Measurements from ENCODE around the gene HPCAL1.

Gene HPCAL1

DNA sequence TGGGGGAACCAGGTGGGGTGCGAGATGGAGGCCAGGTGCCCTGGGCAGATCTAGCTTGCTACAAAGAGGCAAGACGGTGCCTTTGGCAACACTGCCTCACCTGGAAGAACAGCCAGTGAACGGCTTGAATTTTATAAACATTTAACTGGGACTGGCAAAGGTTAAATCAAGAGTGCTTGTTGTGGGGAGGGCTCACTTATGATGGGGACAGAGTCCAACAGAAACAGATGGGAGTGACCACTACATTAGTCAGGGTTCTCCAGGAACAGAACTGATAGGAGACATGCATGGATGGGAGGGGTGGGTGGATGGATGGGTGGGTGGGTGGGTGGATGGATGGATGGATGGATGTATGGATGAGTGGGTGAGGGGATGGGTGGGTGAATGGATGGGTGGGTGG, 126.2 kb downstream of the HPCAL1 start:
- Histone ChIP-seq H3K27me3 (ENCODE audit: control insufficient read depth, insufficient read depth, low read length) (peaks cover 12% of the 10 kb centered on the region), H3K4me3 (ENCODE audit: low read length) (no peak overlapping the region), H3K4me1 (ENCODE audit: control insufficient read depth, low read depth, low read length) (no peaks in the 10 kb centered on the region), H3K27ac (ENCODE audit: low read length) (no peak overlapping the region), H3K36me3 (ENCODE audit: control insufficient read depth, low read depth, low read length) (no peaks in the 10 kb centered on the region), H3K9me3 (ENCODE audit: control insufficient read depth, low read depth, low read length) (no peaks in the 10 kb centered on the region), H3K9ac (ENCODE audit: low read length) (no peak overlapping the region)

DNA sequence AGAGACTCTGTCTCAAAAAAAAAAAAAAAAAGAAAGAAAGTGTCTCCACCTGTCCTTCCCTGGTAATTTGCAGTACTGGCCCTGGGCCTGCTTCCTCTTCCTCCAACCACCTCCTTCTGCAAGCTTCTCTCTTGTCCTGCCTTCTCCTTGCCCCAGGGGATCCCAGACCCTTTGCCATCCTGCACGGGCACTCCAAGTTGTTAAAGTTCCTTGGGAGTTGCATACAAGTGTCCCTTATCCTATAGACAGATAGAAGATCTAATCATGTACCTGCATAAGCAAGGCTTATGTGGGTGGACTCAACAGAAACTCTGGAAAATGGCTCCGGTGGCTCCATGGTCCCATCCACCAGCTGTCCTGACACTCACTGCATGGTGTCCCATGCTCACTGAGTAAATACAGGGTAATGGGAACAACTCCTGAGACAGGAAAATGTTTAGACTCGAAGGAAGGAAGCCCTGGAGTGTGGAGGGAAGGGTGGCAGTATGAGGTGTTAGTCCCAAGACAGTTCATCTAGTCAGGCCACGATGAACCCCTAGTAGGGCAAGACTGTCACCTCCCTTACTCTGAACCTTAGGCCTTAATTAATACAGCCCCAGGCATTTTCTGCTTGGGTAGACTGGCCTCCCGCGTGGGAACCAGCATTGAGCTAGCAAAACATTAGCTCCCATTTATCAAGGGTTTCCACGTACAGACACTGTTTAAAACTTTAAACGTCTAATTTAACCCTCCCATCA, 128.3 kb downstream of the HPCAL1 start:
- H3K4me3 ChIP-seq (ENCODE audit: low read length) = no peak overlapping the region
- H3K4me1 ChIP-seq (ENCODE audit: control insufficient read depth, low read depth, low read length) = no peaks in the 10 kb centered on the region
- no peaks in the 10 kb centered on the region for H3K9me3 ChIP-seq (ENCODE audit: control insufficient read depth, low read depth, low read length)
- H3K27me3 ChIP-seq (ENCODE audit: control insufficient read depth, insufficient read depth, low read length) = peaks cover 12% of the 10 kb centered on the region
- no peak overlapping the region for H3K27ac ChIP-seq (ENCODE audit: low read length)
- no peaks in the 10 kb centered on the region for H3K36me3 ChIP-seq (ENCODE audit: control insufficient read depth, low read depth, low read length)
- H3K9ac ChIP-seq (ENCODE audit: low read length) = no peak overlapping the region

DNA sequence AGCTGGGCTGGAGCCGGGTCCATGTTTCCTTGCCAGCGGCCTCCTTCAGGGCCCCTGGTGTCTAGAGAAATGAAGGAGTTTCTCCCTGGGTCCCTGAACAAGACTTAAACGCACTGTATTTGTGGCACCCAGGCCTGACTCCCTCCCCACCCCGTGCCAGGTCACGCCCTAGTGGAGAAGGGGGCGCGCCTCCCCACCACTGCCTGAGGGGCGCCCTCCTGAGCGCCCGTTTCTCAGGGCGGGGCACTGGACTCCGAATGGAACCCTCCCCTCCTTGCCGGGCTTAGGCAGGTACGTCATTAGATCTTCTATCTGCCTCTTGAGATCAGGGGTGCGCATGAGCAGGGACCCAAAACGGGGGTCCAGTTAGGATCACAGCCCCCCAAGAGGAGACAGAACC, 129.1 kb downstream of the HPCAL1 start:
- Histone ChIP-seq H3K36me3 (ENCODE audit: control insufficient read depth, low read depth, low read length) (no peaks in the 10 kb centered on the region), H3K4me3 (ENCODE audit: low read length) (peak overlapping the region; percentile 35), H3K9ac (ENCODE audit: low read length) (no peak overlapping the region), H3K27me3 (ENCODE audit: control insufficient read depth, insufficient read depth, low read length) (peaks cover 12% of the 10 kb centered on the region), H3K4me1 (ENCODE audit: control insufficient read depth, low read depth, low read length) (no peaks in the 10 kb centered on the region), H3K9me3 (ENCODE audit: control insufficient read depth, low read depth, low read length) (no peaks in the 10 kb centered on the region), H3K27ac (ENCODE audit: low read length) (no peak overlapping the region)

DNA sequence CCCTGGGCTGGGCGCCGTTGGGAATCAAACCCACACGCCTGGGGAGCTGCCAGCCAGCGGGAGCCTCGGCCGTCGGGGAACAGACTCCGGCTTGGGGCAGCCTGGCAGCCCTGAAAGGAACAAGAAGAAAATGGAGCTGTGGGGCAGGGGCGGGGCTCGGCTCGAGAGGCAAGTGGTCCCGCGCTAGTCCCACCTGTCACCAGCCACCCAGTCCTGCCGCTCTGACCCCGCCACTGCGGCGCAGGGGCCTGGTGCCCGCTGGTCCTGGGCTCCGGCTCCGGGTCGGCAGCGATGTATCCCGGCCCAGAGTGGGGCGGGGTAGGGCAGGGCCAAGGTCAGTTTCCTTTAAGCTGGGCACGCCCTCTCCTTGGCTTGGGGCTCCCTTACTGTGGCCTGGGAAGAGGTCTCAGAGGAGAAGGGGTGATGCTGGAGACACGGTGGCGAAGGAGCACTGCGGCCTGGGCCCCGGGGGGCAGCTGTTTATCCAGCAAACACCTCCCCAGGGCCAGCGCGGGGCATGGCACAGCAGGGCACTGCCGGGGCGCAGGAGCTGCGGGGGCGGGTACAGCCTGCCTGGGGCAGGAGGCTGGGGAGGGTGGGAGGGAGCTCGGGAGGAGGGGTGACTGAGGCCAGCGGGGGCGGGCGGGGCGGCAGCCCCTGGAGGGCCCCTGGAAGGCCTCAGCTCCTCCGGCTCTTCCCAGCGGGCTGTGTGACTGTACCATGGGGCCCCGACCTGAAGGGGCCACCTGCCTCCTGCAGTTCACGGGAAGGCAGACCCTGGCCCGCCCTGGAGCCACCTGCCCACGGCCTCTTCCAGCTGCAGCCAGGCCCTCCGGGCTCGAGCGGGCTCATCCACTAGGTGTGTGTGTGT, 129.8 kb downstream of the HPCAL1 start:
- Histone ChIP-seq H3K36me3 (ENCODE audit: control insufficient read depth, low read depth, low read length) (no peaks in the 10 kb centered on the region), H3K27ac (ENCODE audit: low read length) (no peak overlapping the region), H3K9ac (ENCODE audit: low read length) (no peak overlapping the region), H3K27me3 (ENCODE audit: control insufficient read depth, insufficient read depth, low read length) (peaks cover 12% of the 10 kb centered on the region), H3K4me1 (ENCODE audit: control insufficient read depth, low read depth, low read length) (no peaks in the 10 kb centered on the region), H3K4me3 (ENCODE audit: low read length) (peak overlapping the region; percentile 35), H3K9me3 (ENCODE audit: control insufficient read depth, low read depth, low read length) (no peaks in the 10 kb centered on the region)

DNA sequence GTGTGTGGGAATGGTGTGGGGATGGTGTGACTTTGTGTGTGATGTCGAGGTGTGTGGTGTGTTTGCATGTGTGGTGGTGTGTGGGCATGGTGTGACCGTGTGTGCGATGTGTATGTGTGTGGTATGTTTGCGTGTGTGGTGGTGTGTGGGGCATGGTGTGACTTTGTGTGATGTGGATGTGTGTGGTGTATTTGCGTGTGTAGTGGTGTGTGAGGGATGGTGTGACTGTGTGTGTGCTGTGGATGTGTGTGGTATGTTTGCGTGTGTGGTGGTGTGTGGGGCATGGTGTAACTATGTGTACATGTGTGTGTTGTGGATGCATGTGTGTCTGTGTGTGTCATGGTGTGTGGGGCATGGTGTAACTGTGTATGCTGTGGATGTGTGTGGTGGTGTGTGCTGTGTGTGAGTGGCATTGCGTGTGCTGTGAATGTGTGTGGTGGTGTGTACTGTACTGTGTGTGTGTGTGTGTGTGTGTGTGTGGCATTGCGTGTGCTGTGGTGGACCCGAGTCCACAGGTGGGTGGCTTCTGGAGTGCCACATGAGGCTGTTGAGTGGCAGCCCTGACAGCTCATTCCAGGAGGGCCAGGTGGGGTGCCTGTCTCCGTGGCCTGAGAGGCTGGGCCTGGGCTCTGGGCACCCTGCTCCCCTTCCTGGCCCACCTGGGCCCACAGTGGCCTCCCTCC, 130.7 kb downstream of the HPCAL1 start:
- Histone ChIP-seq H3K4me3 (ENCODE audit: low read length) (no peak overlapping the region), H3K36me3 (ENCODE audit: control insufficient read depth, low read depth, low read length) (no peaks in the 10 kb centered on the region), H3K4me1 (ENCODE audit: control insufficient read depth, low read depth, low read length) (no peaks in the 10 kb centered on the region), H3K9me3 (ENCODE audit: control insufficient read depth, low read depth, low read length) (no peaks in the 10 kb centered on the region), H3K27me3 (ENCODE audit: control insufficient read depth, insufficient read depth, low read length) (peaks cover 12% of the 10 kb centered on the region), H3K9ac (ENCODE audit: low read length) (no peak overlapping the region), H3K27ac (ENCODE audit: low read length) (no peak overlapping the region)

DNA sequence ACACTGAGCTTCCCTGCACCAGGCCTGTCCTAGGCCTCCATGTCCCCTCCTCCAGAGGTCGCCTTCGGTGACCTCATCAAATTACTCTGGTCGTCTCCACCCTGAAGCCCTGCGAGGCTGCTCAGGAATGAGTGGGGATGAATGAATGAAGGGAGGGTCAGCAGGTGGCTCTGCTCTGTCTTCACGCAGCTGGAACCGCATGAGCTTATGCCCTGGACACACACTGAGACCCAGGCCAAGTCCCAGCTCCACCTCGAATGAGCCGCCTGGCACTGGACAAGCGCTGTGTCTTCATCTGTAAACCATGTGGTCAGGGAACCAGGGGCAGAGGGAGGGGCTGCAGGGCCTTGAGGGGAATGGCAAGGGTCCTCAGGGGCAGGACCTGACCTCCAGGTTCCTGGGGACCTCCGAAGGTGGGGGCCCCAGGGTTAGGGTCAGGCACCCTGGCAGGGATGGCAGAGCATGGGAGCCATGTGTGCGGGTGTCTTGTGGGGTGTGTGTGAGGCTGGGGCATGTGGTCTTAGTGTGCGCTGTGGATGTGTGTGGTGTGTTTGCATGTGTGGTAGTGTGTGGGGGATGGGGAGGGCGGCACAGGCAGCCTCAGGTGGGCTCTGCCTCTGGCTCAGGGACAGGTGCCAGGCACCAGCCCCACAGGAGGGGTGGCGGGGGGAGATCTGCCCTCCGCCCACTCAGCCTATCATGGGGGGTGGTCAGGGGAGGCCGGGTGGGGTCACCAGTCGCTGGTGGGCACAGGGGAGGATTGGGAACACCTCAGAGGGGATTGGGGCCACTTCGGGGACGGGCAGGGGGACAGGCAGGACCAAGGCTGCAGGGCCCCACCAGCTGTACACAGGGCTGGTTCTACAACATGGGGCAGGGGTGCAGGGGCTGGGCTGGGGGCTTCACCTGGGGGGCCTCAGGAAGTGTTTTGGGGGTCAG, 131.5 kb downstream of the HPCAL1 start:
- Histone ChIP-seq H3K27ac (ENCODE audit: low read length) (no peak overlapping the region), H3K27me3 (ENCODE audit: control insufficient read depth, insufficient read depth, low read length) (peaks cover 12% of the 10 kb centered on the region), H3K36me3 (ENCODE audit: control insufficient read depth, low read depth, low read length) (no peaks in the 10 kb centered on the region), H3K4me1 (ENCODE audit: control insufficient read depth, low read depth, low read length) (no peaks in the 10 kb centered on the region), H3K9me3 (ENCODE audit: control insufficient read depth, low read depth, low read length) (no peaks in the 10 kb centered on the region), H3K9ac (ENCODE audit: low read length) (no peak overlapping the region), H3K4me3 (ENCODE audit: low read length) (no peak overlapping the region)

DNA sequence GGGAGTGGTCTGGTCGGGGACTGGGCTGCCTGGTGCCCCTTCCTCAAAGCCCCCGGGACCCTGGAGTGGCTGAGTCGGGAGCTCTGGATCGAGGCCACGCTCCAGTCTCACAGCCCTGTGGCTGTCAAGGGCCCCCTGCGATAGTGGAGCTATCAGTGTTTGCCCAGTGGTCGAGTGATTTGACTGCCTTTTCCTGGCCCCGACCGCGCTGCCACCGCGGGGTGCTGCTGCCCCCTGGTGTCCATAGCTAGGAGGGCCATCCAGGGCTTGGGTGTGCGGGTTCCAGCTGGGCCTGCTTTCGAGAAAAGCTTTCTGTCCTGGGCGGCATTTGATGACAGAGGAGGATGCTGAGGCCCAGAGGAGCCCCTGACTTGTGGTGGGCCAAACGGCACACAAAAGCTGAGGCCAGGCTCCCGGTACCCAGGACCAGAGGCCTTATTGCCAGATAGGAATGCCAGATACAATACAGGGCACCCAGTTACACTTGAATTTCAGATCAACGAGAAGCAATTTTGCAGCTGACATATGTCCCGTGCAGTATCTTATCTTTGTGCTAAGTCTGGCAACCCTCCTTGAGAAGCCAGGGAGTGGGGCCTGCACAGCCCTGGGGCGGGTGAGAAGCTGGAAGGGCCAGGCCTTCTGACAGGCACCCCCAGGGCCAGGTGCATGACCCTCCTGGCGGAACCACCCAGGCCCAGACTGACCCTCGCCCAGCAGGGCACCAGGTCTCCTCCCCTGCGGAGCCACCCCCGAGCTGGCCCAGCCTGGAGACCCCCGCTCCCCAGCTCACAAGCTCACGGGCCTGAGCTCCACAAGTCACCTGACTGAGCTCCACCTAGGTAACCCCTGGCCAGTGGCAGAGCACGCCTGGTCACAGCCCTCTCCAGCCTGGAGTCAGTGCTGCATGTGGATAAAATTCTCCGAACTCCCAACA, 132.4 kb downstream of the HPCAL1 start:
- Histone ChIP-seq H3K4me1 (ENCODE audit: control insufficient read depth, low read depth, low read length) (no peaks in the 10 kb centered on the region), H3K27ac (ENCODE audit: low read length) (no peak overlapping the region), H3K36me3 (ENCODE audit: control insufficient read depth, low read depth, low read length) (peaks cover 7% of the 10 kb centered on the region), H3K27me3 (ENCODE audit: control insufficient read depth, insufficient read depth, low read length) (peaks cover 12% of the 10 kb centered on the region), H3K9ac (ENCODE audit: low read length) (no peak overlapping the region), H3K4me3 (ENCODE audit: low read length) (no peak overlapping the region), H3K9me3 (ENCODE audit: control insufficient read depth, low read depth, low read length) (no peaks in the 10 kb centered on the region)

DNA sequence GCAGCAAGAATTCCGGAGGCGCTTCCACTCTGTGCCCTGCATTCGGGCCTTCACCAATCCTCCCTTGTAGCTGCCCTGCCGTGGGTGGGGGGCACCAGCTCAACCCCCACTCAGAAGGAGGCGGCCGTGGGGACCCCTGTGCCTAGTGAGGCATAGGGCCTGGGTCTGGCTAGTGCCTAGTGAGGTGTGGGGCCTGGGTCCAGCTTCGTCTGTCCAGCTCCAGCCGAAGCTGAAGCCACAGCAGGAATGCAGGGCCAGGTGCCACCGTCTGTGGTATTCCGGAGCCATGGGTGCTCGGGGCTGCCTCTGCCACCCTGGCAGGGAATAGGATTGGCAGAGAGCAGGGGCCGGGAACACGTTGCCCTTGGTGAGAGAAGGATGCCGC, 133.1 kb downstream of the HPCAL1 start:
- no peak overlapping the region for H3K4me3 ChIP-seq (ENCODE audit: low read length)
- H3K9me3 ChIP-seq (ENCODE audit: control insufficient read depth, low read depth, low read length) = no peaks in the 10 kb centered on the region
- H3K36me3 ChIP-seq (ENCODE audit: control insufficient read depth, low read depth, low read length) = peaks cover 14% of the 10 kb centered on the region
- no peaks in the 10 kb centered on the region for H3K4me1 ChIP-seq (ENCODE audit: control insufficient read depth, low read depth, low read length)
- no peak overlapping the region for H3K9ac ChIP-seq (ENCODE audit: low read length)
- H3K27me3 ChIP-seq (ENCODE audit: control insufficient read depth, insufficient read depth, low read length) = peaks cover 12% of the 10 kb centered on the region
- H3K27ac ChIP-seq (ENCODE audit: low read length) = no peak overlapping the region

DNA sequence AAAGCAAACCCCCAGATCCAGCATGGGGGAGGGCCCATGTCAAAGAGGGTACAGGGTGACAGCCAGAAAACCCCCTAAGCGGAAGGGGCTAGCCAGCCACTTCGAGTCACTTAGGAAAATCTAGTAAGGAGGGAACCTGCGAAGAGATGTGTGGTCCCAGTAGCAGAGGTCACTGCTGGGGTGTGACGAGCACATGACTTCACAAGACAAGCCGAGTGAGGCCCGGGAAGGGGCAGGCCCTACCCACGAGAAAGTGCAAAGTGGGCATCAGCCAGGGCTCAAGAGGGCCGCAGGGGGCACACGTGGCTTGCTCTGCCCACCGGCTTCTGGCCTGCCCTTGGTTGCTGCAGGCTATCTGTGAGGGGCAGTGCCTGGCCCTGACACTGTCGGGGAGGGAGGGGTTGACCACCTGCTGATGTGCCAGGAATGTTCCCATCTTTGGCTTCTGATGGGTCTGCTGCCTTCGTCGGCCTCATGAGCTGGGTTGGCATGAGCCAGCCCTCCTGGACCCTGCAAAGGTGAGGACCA, 133.9 kb downstream of the HPCAL1 start:
- Histone ChIP-seq H3K27ac (ENCODE audit: low read length) (no peak overlapping the region), H3K36me3 (ENCODE audit: control insufficient read depth, low read depth, low read length) (peaks cover 22% of the 10 kb centered on the region), H3K4me3 (ENCODE audit: low read length) (no peak overlapping the region), H3K27me3 (ENCODE audit: control insufficient read depth, insufficient read depth, low read length) (peaks cover 5% of the 10 kb centered on the region), H3K9ac (ENCODE audit: low read length) (no peak overlapping the region), H3K4me1 (ENCODE audit: control insufficient read depth, low read depth, low read length) (no peaks in the 10 kb centered on the region), H3K9me3 (ENCODE audit: control insufficient read depth, low read depth, low read length) (no peaks in the 10 kb centered on the region)

DNA sequence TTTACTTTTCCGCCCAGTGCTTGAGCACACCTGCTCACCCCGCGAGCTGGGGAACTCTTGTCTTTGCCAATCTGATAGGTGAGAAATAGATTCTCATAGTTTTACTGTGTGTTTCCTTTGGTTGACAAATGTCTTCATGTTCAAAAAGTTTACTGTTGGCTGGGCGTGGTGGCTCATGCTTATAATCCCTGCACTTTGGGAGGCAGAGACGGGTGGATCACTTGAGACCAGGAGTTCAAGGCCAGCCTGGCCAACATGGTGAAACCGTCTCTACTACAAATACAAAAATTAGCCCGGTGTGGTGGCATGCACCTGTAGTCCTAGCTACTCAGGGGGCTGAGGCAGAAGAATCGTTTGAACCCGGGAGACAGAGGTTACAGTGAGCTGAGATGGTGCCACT, 135.1 kb downstream of the HPCAL1 start:
- H3K9me3 ChIP-seq (ENCODE audit: control insufficient read depth, low read depth, low read length) = no peaks in the 10 kb centered on the region
- H3K36me3 ChIP-seq (ENCODE audit: control insufficient read depth, low read depth, low read length) = peaks cover 34% of the 10 kb centered on the region
- no peaks in the 10 kb centered on the region for H3K27me3 ChIP-seq (ENCODE audit: control insufficient read depth, insufficient read depth, low read length)
- no peaks in the 10 kb centered on the region for H3K4me1 ChIP-seq (ENCODE audit: control insufficient read depth, low read depth, low read length)
- no peak overlapping the region for H3K27ac ChIP-seq (ENCODE audit: low read length)
- H3K4me3 ChIP-seq (ENCODE audit: low read length) = no peak overlapping the region
- no peak overlapping the region for H3K9ac ChIP-seq (ENCODE audit: low read length)
